Measurements from ENCODE around the gene STRN4. TPM values are rescaled to one million over a fixed set of nuclear protein-coding genes. Genes with fewer than 3 reads are reported as not detected.
"Not testable (repeated sequence)": the region's sequence is repeated elsewhere in the genome, so short reads cannot be mapped to it uniquely, and the experiment has no call there.

Gene STRN4
- total and polyA plus RNA-seq, 2 donors (not counting 3 experiments of a cell fraction or from before 2014, with no cell fraction given): 116 to 144 TPM

DNA sequence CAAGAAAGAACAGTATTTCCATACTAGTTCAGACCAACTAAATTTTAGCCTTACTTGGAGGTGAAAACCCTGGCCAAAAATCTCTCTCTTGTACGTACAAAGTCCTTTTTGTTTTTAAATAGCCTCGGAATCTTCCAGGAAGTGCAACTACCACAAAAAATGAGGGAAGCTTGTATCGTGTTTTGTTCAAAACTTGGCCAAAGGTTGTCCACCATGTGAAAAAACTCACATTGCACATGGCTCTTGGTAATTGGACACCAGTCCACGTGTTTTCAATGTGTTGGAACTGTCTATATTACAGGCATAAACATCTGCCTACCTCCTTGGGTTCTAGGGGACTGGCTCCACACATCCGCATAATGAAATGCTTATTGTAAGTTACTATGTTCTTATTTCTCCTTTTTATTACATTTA, 15.2 kb upstream of the STRN4 start:
- DNase-seq (ENCODE audit: low read depth, low spot score) (no peak), FAIRE-seq (no peak)
- dilution Hi-C loops (cut with MboI; ENCODE audit: extremely low pct_ligation_motif_present, low sequenced_read_pairs) (no loop called here), intact Hi-C loops (cut with micrococcal nuclease) (no loop called here)
- H3K9me1 ChIP-seq (replicated peaks; ENCODE audit: control insufficient read depth, extremely low read depth, insufficient read depth, low read length): no peaks in the 10 kb centered on the region
- TF ChIP-seq, protein P1, sequence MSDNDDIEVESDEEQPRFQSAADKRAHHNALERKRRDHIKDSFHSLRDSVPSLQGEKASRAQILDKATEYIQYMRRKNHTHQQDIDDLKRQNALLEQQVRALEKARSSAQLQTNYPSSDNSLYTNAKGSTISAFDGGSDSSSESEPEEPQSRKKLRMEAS (IDR thresholded peaks at IDR 0.05; ENCODE audit: insufficient read depth, insufficient read length): peak; percentile 22
- TF ChIP-seq, protein P2, sequence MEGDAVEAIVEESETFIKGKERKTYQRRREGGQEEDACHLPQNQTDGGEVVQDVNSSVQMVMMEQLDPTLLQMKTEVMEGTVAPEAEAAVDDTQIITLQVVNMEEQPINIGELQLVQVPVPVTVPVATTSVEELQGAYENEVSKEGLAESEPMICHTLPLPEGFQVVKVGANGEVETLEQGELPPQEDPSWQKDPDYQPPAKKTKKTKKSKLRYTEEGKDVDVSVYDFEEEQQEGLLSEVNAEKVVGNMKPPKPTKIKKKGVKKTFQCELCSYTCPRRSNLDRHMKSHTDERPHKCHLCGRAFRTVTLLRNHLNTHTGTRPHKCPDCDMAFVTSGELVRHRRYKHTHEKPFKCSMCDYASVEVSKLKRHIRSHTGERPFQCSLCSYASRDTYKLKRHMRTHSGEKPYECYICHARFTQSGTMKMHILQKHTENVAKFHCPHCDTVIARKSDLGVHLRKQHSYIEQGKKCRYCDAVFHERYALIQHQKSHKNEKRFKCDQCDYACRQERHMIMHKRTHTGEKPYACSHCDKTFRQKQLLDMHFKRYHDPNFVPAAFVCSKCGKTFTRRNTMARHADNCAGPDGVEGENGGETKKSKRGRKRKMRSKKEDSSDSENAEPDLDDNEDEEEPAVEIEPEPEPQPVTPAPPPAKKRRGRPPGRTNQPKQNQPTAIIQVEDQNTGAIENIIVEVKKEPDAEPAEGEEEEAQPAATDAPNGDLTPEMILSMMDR (IDR thresholded peaks at IDR 0.05; ENCODE audit: extremely low read depth in 1 of 2, insufficient read depth in 1 of 2, low read depth in 1 of 2, low read length in 2 of 2): no peak
- H4K20me1 ChIP-seq (replicated peaks; ENCODE audit: control insufficient read depth, extremely low read depth, insufficient read depth, low read length): no peaks in the 10 kb centered on the region
- no TSS peak for BruUV-seq (replicated peaks)
- peaks cover 0 to 2% of the 10 kb centered on the region in 2 experiments for H3K36me3 ChIP-seq (ENCODE audit: control insufficient read depth in 2 of 2, extremely low read depth in 1 of 2, insufficient read depth in 2 of 2, low read length in 2 of 2)
- no peaks in the 10 kb centered on the region for H3K27me3 ChIP-seq (ENCODE audit: control insufficient read depth in 2 of 2, insufficient read depth in 2 of 2, low read length in 2 of 2)
- no peak overlapping the region for H3K4me2 ChIP-seq (ENCODE audit: insufficient read depth, low read length)
- POLR2A ChIA-PET: no interaction called here
- CTCF ChIA-PET: interaction anchor here (1.1 kb wide), 1 partner anchor 79 kb away, joined by 3 read pairs; no protein-coding TSS in a partner anchor
- H2AFZ ChIP-seq (ENCODE audit: low read depth, low read length): no peak overlapping the region
- no peak overlapping the region for H3K4me3 ChIP-seq (replicated peaks in 1 of 3; ENCODE audit: insufficient read depth in 1 of 3, low read depth in 1 of 3, low read length in 3 of 3)
- H3K9ac ChIP-seq (replicated peaks; ENCODE audit: extremely low read depth, insufficient read depth, low read length): no peak overlapping the region
- no peak overlapping the region for H3K27ac ChIP-seq (ENCODE audit: insufficient read depth, low read depth, low read length)
- H3K4me1 ChIP-seq (ENCODE audit: control insufficient read depth, extremely low read depth, insufficient read depth, low read length): peaks cover 8% of the 10 kb centered on the region
- no peaks in the 10 kb centered on the region for H3K9me3 ChIP-seq (replicated peaks; ENCODE audit: control insufficient read depth, insufficient read depth, low read length)
- H3K79me2 ChIP-seq (ENCODE audit: control insufficient read depth, insufficient read depth, low read length): no peaks in the 10 kb centered on the region

DNA sequence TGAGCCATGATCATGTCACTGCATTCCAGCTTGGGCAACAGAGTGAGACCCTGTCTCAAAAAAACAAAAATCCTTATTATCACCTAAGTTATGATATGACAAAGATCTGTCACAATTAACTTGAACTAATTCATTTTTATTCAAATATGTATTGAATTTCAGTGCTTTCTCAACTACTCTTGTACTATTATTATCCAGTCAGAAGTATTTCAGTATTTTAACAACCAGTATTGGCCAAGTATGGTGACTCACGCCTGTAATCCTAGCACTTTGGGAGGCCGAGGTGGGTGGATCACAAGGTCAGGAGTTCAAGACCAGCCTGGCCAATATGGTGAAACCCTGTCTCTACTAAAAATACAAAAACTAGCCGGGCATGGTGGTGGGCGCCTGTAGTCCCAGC, 14.6 kb upstream of the STRN4 start:
- H3K27ac ChIP-seq (ENCODE audit: insufficient read depth, low read depth, low read length); H3K9me3 ChIP-seq (replicated peaks; ENCODE audit: control insufficient read depth, insufficient read depth, low read length); H3K4me3 ChIP-seq (replicated peaks in 1 of 3; ENCODE audit: insufficient read depth in 1 of 3, low read depth in 1 of 3, low read length in 3 of 3); DNase-seq (ENCODE audit: low read depth, low spot score); intact Hi-C loops (cut with micrococcal nuclease); H2AFZ ChIP-seq (ENCODE audit: low read depth, low read length); H3K36me3 ChIP-seq (ENCODE audit: control insufficient read depth in 2 of 2, extremely low read depth in 1 of 2, insufficient read depth in 2 of 2, low read length in 2 of 2); BruUV-seq (replicated peaks); POLR2A ChIA-PET; H3K27me3 ChIP-seq (ENCODE audit: control insufficient read depth in 2 of 2, insufficient read depth in 2 of 2, low read length in 2 of 2); dilution Hi-C loops (cut with MboI; ENCODE audit: extremely low pct_ligation_motif_present, low sequenced_read_pairs); CTCF ChIA-PET; H4K20me1 ChIP-seq (replicated peaks; ENCODE audit: control insufficient read depth, extremely low read depth, insufficient read depth, low read length); H3K79me2 ChIP-seq (ENCODE audit: control insufficient read depth, insufficient read depth, low read length); H3K9ac ChIP-seq (replicated peaks; ENCODE audit: extremely low read depth, insufficient read depth, low read length); H3K4me2 ChIP-seq (ENCODE audit: insufficient read depth, low read length); FAIRE-seq; H3K9me1 ChIP-seq (replicated peaks; ENCODE audit: control insufficient read depth, extremely low read depth, insufficient read depth, low read length): not testable (repeated sequence)
- H3K4me1 ChIP-seq (ENCODE audit: control insufficient read depth, extremely low read depth, insufficient read depth, low read length): peaks cover 14% of the 10 kb centered on the region
